Prostate gland (tissue), 2 donors: ENCODE data around the gene TMEM139.

Experiments used
- CTCF ChIP-seq, 4 experiments: fragments of 200-600 bp in 2 of 4; fragments of 450-650 bp in 2 of 4; sonication (generic) in 2 of 4; IDR thresholded peaks; 1 replicate in 3 of 4; 2 replicates in 1 of 4; pipeline ENCODE4 v1.5.1; 2016 to 2019; ENCODE audit warnings: antibody characterized with exemption in 4 of 4, mild to moderate bottlenecking in 2 of 4, moderate library complexity in 2 of 4
- POLR2AphosphoS5 ChIP-seq: sonication (generic); formaldehyde crosslinking; IDR thresholded peaks from one replicate; pipeline ENCODE4 v1.6.1; 2017; ENCODE audit warnings: antibody characterized with exemption

- TF ChIP-seq CTCF (IDR thresholded peaks at IDR 0.05) (no peak), POLR2AphosphoS5 (no peak)
Measured at GRCh38 chr7:143284591-143285469, at the start of gene TMEM139.
